AG04450 (cell line): Measurements from ENCODE around the gene PRMT7. TPM values are rescaled to one million over a fixed set of nuclear protein-coding genes. Genes with fewer than 3 reads are reported as not detected.

Source experiments
- CTCF ChIA-PET: fragments of 300-600, 350-600 bp; formaldehyde crosslinking; extraction: SDS; loops from one replicate; lab custom pipeline; 2022; ENCODE audit warnings: antibody characterized with exemption, inconsistent platforms; lab: Charles Lee
- POLR2A ChIA-PET: fragments of 350-600 bp; formaldehyde crosslinking; extraction: SDS; loops from one replicate; lab custom pipeline; 2021; ENCODE audit warnings: antibody characterized with exemption, inconsistent platforms; lab: Yijun Ruan, JAX
- DNase-seq: peaks from one replicate; pipeline ENCODE4 v3.0.0-alpha.2; 2011; ENCODE audit warnings: low read depth, low spot score
- H3K27ac ChIP-seq: one replicate; pipeline ENCODE4 v1.5.1; 2012; ENCODE audit warnings: low read depth, low read length, control low read depth
- H3K27me3 ChIP-seq: one replicate; pipeline ENCODE4 v1.6.0; 2012; ENCODE audit warnings: low read length; ENCODE audit not compliant: control insufficient read depth, insufficient read depth
- H3K4me3 ChIP-seq: 2 replicates; pipeline ENCODE4 v1.5.1; 2011; ENCODE audit warnings: mild to moderate bottlenecking, low read depth, low read length, control low read depth
- H3K9me3 ChIP-seq: 2 replicates; pipeline ENCODE4 v1.5.1; 2012; ENCODE audit warnings: low read length; ENCODE audit not compliant: control insufficient read depth, insufficient read depth
- polyA plus RNA-seq: library from polyadenylated mRNA; depleted of rRNA; stranded (reverse); fragments of >200 nt; gene quantifications from 2 replicates; pipeline ENCODE4 v1.2.3, GENCODE V29; 2011
- TF ChIP-seq, protein P1 (sequence below): IDR thresholded peaks from 2 replicates; pipeline ENCODE4 v1.5.1; 2011; ENCODE audit warnings: low read depth, low read length, control low read depth, inconsistent platforms

Gene PRMT7
- polyA plus RNA-seq, 1 experiment, result 32.4 TPM

- DNase-seq, result no peak
- Histone ChIP-seq H3K27ac (no peak overlapping the region), H3K27me3 (peaks cover 25% of the 10 kb centered on the region), H3K9me3 (no peaks in the 10 kb centered on the region), H3K4me3 (no peak overlapping the region)
- TF ChIP-seq, protein P1, sequence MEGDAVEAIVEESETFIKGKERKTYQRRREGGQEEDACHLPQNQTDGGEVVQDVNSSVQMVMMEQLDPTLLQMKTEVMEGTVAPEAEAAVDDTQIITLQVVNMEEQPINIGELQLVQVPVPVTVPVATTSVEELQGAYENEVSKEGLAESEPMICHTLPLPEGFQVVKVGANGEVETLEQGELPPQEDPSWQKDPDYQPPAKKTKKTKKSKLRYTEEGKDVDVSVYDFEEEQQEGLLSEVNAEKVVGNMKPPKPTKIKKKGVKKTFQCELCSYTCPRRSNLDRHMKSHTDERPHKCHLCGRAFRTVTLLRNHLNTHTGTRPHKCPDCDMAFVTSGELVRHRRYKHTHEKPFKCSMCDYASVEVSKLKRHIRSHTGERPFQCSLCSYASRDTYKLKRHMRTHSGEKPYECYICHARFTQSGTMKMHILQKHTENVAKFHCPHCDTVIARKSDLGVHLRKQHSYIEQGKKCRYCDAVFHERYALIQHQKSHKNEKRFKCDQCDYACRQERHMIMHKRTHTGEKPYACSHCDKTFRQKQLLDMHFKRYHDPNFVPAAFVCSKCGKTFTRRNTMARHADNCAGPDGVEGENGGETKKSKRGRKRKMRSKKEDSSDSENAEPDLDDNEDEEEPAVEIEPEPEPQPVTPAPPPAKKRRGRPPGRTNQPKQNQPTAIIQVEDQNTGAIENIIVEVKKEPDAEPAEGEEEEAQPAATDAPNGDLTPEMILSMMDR, result no peak
- CTCF ChIA-PET, result interaction anchor here (1.4 kb wide), 1 partner anchor 18 kb away, joined by 6 read pairs; no protein-coding TSS in a partner anchor
- POLR2A ChIA-PET, result no interaction called here
Observed at GRCh38 chr16:68377667-68378393, 67.0 kb downstream of the PRMT7 start.

DNA sequence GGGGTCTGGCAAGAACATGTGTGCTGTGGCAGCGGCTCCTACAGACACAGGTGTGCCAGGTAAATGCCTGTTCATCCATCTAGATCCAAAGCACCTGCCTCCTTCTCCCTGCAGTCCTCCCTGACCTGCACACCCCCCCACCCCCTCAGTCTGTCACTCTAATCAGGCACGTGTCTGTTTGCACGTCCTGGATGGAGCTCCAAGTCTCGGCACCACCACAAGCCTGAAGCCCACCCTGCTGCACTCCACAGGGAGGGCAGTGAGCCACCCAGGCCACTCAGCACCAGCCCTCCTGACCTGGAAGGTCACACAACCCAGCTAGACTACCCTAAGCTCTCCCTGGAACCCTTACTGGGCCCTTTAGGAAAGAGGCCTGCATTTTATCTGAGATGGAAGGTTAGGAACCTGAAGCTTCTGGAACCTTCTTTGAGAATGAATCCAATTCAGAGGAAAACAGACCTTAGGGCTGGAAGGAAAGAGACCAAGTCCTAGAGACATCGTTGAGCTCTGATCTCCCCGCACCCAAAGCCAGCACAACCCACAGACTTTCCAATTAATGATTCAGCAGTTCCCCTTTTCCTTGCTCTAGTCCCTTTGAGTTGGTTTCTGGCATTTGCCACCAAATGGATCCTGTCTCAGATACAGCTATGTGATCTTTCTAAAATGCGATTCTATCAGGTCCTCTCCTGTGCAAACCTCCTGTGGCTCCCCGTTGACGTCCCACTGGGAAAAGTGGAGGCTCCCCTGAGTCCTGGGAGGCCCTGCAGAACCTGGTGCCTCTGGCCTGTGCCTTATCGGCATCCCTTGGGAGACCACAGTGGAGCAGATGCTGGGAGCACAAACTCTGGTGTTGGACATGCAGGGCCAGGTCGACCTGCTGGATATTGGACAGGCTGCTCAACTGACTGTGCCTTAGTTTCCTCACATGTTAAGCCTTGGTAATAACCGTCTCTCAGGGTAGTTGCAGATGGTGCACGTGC, 67.9 kb downstream of the PRMT7 start:
- ChIA-PET POLR2A (no interaction called here), CTCF (interaction anchor here (1.4 kb wide), 1 partner anchor 17 kb away, joined by 6 read pairs; no protein-coding TSS in a partner anchor)
- no peak for DNase-seq
- H3K27me3 ChIP-seq, result peaks cover 23% of the 10 kb centered on the region
- no peak overlapping the region for H3K27ac ChIP-seq
- no peaks in the 10 kb centered on the region for H3K9me3 ChIP-seq
- H3K4me3 ChIP-seq, result no peak overlapping the region
- TF ChIP-seq, protein P1, result no peak

DNA sequence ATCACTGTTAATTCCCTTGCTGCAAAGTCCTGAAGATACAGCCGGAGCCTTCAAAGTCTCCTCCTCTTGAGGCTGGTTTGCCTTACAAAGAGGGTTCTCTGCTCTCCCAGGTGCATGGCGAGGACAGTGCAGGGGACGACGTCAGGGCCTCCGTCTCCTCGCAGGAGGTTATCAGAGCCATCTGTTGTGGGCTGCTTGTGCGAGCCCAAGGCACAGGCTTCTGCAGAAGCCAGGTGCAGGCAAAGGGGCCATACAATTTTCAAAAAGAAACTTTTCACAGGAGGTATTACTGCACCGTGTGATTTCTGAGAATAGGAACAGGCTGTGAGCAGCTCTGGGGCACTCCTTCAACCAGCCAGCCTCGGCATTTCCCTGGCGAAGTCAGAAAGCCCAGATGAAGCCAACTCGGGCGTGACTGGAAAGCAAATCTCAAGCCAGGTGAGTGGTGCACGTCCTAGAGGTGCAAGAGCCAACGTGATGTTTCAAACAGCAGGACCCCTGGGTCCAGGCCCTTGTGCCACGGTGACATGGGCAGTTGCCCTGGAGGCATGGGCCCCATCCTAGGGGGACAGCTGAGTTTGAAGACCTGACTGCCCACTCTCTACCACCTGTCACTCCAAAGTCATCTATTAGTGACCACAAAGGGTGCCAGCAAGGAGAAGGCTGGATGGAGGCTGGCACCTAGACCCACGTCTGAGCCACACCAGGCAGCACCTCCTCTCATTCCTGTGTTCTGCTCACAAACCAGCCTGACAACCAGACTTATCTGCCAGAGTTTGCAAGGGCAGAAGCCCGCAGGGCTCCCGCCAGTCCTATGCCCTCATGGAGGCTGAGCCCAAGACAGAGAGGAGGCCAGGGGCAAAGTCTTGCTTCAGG, 68.9 kb downstream of the PRMT7 start:
- Histone ChIP-seq H3K4me3 (no peak overlapping the region), H3K27me3 (peaks cover 31% of the 10 kb centered on the region), H3K9me3 (no peaks in the 10 kb centered on the region), H3K27ac (no peak overlapping the region)
- ChIA-PET POLR2A (no interaction called here), CTCF (interaction anchor here (1.4 kb wide), 1 partner anchor 17 kb away, joined by 6 read pairs; no protein-coding TSS in a partner anchor)
- DNase-seq, result no peak
- TF ChIP-seq, protein P1, result no peak

- Histone ChIP-seq H3K9me3 (no peaks in the 10 kb centered on the region), H3K4me3 (no peak overlapping the region), H3K27ac (no peak overlapping the region), H3K27me3 (peaks cover 31% of the 10 kb centered on the region)
- TF ChIP-seq, protein P1, result no peak
- ChIA-PET CTCF (no interaction called here), POLR2A (no interaction called here)
- no peak for DNase-seq
Observed at GRCh38 chr16:68380348-68380670, 69.5 kb downstream of the PRMT7 start.
